Left renal pelvis (tissue), 4 donors: Measurements from ENCODE around the gene EXOC4. TPM values are rescaled to one million over a fixed set of nuclear protein-coding genes. Genes with fewer than 3 reads are reported as not detected.
A peak's percentile ranks its signal among the peaks of the same experiment; 100 is the strongest.
"Not testable (repeated sequence)": the region's sequence is repeated elsewhere in the genome, so short reads cannot be mapped to it uniquely, and the experiment has no call there.

Experiments used
- DNase-seq, 4 donors: peaks; one replicate each; pipeline ENCODE4 v3.0.0-alpha.2; 2013; ENCODE audit warnings: low read depth in 4 of 4, low spot score in 3 of 4
- polyA plus RNA-seq, 4 donors: library from polyadenylated mRNA; unstranded; fragments of 120-200 nt; gene quantifications; one replicate each; pipeline ENCODE4 v1.2.1, GENCODE V29; 2013; ENCODE audit not compliant: insufficient read length in 4 of 4

The EXOC4 gene
- polyA plus RNA-seq, 4 donors = 59.2 to 81.3 (median 72.0) TPM

GRCh38 chr7:133987582-133987981 lies 734.7 kb downstream of the EXOC4 start:
- DNase-seq = no peak

GRCh38 chr7:133993547-133993946 lies 740.7 kb downstream of the EXOC4 start:
- no peak for DNase-seq

- DNase-seq = not testable (repeated sequence)
These were observed 741.2 kb downstream of the EXOC4 start for GRCh38 chr7:133994100-133994499.

GRCh38 chr7:133997463-133997862 lies 744.6 kb downstream of the EXOC4 start:
- no peak for DNase-seq

GRCh38 chr7:133999178-133999577 lies 746.3 kb downstream of the EXOC4 start:
- no peak for DNase-seq

GRCh38 chr7:134004829-134005505 lies 752.1 kb downstream of the EXOC4 start:
- no peak for DNase-seq

GRCh38 chr7:134009314-134010110 lies 756.6 kb downstream of the EXOC4 start:
- no peak for DNase-seq

GRCh38 chr7:134013249-134013648 lies 760.4 kb downstream of the EXOC4 start:
- DNase-seq = no peak

GRCh38 chr7:134014935-134015334 lies 762.1 kb downstream of the EXOC4 start:
- DNase-seq = no peak

- peak; percentile 10 to 33 (median 24) for DNase-seq
These were observed 763.5 kb downstream of the EXOC4 start for GRCh38 chr7:134016223-134016941.

- no peak for DNase-seq
These were observed 764.0 kb downstream of the EXOC4 start for GRCh38 chr7:134016942-134017303.

- no peak for DNase-seq
These were observed 765.4 kb downstream of the EXOC4 start for GRCh38 chr7:134018306-134018705.

GRCh38 chr7:134019251-134019650 lies 766.4 kb downstream of the EXOC4 start:
- DNase-seq = no peak

- no peak for DNase-seq
These were observed 769.0 kb downstream of the EXOC4 start for GRCh38 chr7:134021836-134022235.

- no peak for DNase-seq
These were observed 769.5 kb downstream of the EXOC4 start for GRCh38 chr7:134022286-134022911.

- DNase-seq = no peak
These were observed 771.9 kb downstream of the EXOC4 start for GRCh38 chr7:134024739-134025138.

- no peak for DNase-seq
These were observed 776.0 kb downstream of the EXOC4 start for GRCh38 chr7:134028853-134029252.

- no peak for DNase-seq
These were observed 776.9 kb downstream of the EXOC4 start for GRCh38 chr7:134029743-134030142.

- no peak for DNase-seq
These were observed 777.6 kb downstream of the EXOC4 start for GRCh38 chr7:134030460-134030865.

- DNase-seq = no peak
These were observed 779.1 kb downstream of the EXOC4 start for GRCh38 chr7:134031835-134032617.
